Measurements from ENCODE around the gene DENND4A. TPM values are rescaled to one million over a fixed set of nuclear protein-coding genes. Genes with fewer than 3 reads are reported as not detected.
"Not testable (repeated sequence)": the region's sequence is repeated elsewhere in the genome, so short reads cannot be mapped to it uniquely, and the experiment has no call there.

DENND4A gene
- total RNA-seq, 1 experiment from 2014 or later, result 2.9 TPM

- no peak for DNase-seq
- Histone ChIP-seq H3K36me3 (replicated peaks; ENCODE audit: control insufficient read depth, insufficient read depth, low read length) (no peaks in the 10 kb centered on the region), H3K27me3 (ENCODE audit: control insufficient read depth, insufficient read depth, low read length) (no peaks in the 10 kb centered on the region), H3K4me3 (ENCODE audit: insufficient read depth, low read depth, low read length) (no peak overlapping the region)
These were observed 28.9 kb downstream of the DENND4A start for GRCh38 chr15:65762914-65763787.

GRCh38 chr15:65762399-65762798, 29.7 kb downstream of the DENND4A start:
- no peaks in the 10 kb centered on the region for H3K36me3 ChIP-seq (replicated peaks; ENCODE audit: control insufficient read depth, insufficient read depth, low read length)
- no peak for DNase-seq
- no peak overlapping the region for H3K4me3 ChIP-seq (ENCODE audit: insufficient read depth, low read depth, low read length)

GRCh38 chr15:65761210-65761926, 30.7 kb downstream of the DENND4A start:
- no peak for DNase-seq

More at GRCh38 chr15:65762399-65762798, 29.7 kb downstream of the DENND4A start:
- H3K27me3 ChIP-seq (ENCODE audit: control insufficient read depth, insufficient read depth, low read length), result no peaks in the 10 kb centered on the region

GRCh38 chr15:65759441-65759840, 32.7 kb downstream of the DENND4A start:
- Histone ChIP-seq H3K36me3 (replicated peaks; ENCODE audit: control insufficient read depth, insufficient read depth, low read length) (no peaks in the 10 kb centered on the region), H3K27me3 (ENCODE audit: control insufficient read depth, insufficient read depth, low read length) (no peaks in the 10 kb centered on the region), H3K4me3 (ENCODE audit: insufficient read depth, low read depth, low read length) (no peak overlapping the region)
- no peak for DNase-seq

More at GRCh38 chr15:65761210-65761926, 30.7 kb downstream of the DENND4A start:
- H3K36me3 ChIP-seq (replicated peaks; ENCODE audit: control insufficient read depth, insufficient read depth, low read length), result no peaks in the 10 kb centered on the region
- H3K27me3 ChIP-seq (ENCODE audit: control insufficient read depth, insufficient read depth, low read length), result no peaks in the 10 kb centered on the region
- H3K4me3 ChIP-seq (ENCODE audit: insufficient read depth, low read depth, low read length), result no peak overlapping the region

GRCh38 chr15:65758242-65758641, 33.9 kb downstream of the DENND4A start:
- Histone ChIP-seq H3K4me3 (ENCODE audit: insufficient read depth, low read depth, low read length) (no peak overlapping the region), H3K27me3 (ENCODE audit: control insufficient read depth, insufficient read depth, low read length) (no peaks in the 10 kb centered on the region)

GRCh38 chr15:65757256-65757655, 34.8 kb downstream of the DENND4A start:
- Histone ChIP-seq H3K4me3 (ENCODE audit: insufficient read depth, low read depth, low read length) (no peak overlapping the region), H3K27me3 (ENCODE audit: control insufficient read depth, insufficient read depth, low read length) (no peaks in the 10 kb centered on the region), H3K36me3 (replicated peaks; ENCODE audit: control insufficient read depth, insufficient read depth, low read length) (no peaks in the 10 kb centered on the region)
- no peak for DNase-seq

More at GRCh38 chr15:65758242-65758641, 33.9 kb downstream of the DENND4A start:
- H3K36me3 ChIP-seq (replicated peaks; ENCODE audit: control insufficient read depth, insufficient read depth, low read length), result no peaks in the 10 kb centered on the region
- DNase-seq, result no peak

- DNase-seq, result no peak
- Histone ChIP-seq H3K27me3 (ENCODE audit: control insufficient read depth, insufficient read depth, low read length) (no peaks in the 10 kb centered on the region), H3K36me3 (replicated peaks; ENCODE audit: control insufficient read depth, insufficient read depth, low read length) (no peaks in the 10 kb centered on the region), H3K4me3 (ENCODE audit: insufficient read depth, low read depth, low read length) (no peak overlapping the region)
These were observed 39.9 kb downstream of the DENND4A start for GRCh38 chr15:65752151-65752700.

- Histone ChIP-seq H3K27me3 (ENCODE audit: control insufficient read depth, insufficient read depth, low read length) (no peaks in the 10 kb centered on the region), H3K36me3 (replicated peaks; ENCODE audit: control insufficient read depth, insufficient read depth, low read length) (no peaks in the 10 kb centered on the region), H3K4me3 (ENCODE audit: insufficient read depth, low read depth, low read length) (no peak overlapping the region)
- DNase-seq, result no peak
These were observed 40.7 kb downstream of the DENND4A start for GRCh38 chr15:65751431-65751830.

GRCh38 chr15:65747265-65747664, 44.8 kb downstream of the DENND4A start:
- DNase-seq, result no peak
- H3K4me3 ChIP-seq (ENCODE audit: insufficient read depth, low read depth, low read length), result no peak overlapping the region
- H3K36me3 ChIP-seq (replicated peaks; ENCODE audit: control insufficient read depth, insufficient read depth, low read length), result no peaks in the 10 kb centered on the region
- H3K27me3 ChIP-seq (ENCODE audit: control insufficient read depth, insufficient read depth, low read length), result no peaks in the 10 kb centered on the region

GRCh38 chr15:65743637-65744252, 48.3 kb downstream of the DENND4A start:
- Histone ChIP-seq H3K4me3 (ENCODE audit: insufficient read depth, low read depth, low read length) (no peak overlapping the region), H3K27me3 (ENCODE audit: control insufficient read depth, insufficient read depth, low read length) (no peaks in the 10 kb centered on the region), H3K36me3 (replicated peaks; ENCODE audit: control insufficient read depth, insufficient read depth, low read length) (no peaks in the 10 kb centered on the region)
- no peak for DNase-seq

GRCh38 chr15:65740148-65740547, 51.9 kb downstream of the DENND4A start:
- Histone ChIP-seq H3K4me3 (ENCODE audit: insufficient read depth, low read depth, low read length) (no peak overlapping the region), H3K27me3 (ENCODE audit: control insufficient read depth, insufficient read depth, low read length) (no peaks in the 10 kb centered on the region), H3K36me3 (replicated peaks; ENCODE audit: control insufficient read depth, insufficient read depth, low read length) (no peaks in the 10 kb centered on the region)
- no peak for DNase-seq

- Histone ChIP-seq H3K4me3 (ENCODE audit: insufficient read depth, low read depth, low read length) (no peak overlapping the region), H3K27me3 (ENCODE audit: control insufficient read depth, insufficient read depth, low read length) (no peaks in the 10 kb centered on the region), H3K36me3 (replicated peaks; ENCODE audit: control insufficient read depth, insufficient read depth, low read length) (no peaks in the 10 kb centered on the region)
- no peak for DNase-seq
These were observed 53.4 kb downstream of the DENND4A start for GRCh38 chr15:65738649-65739048.

- not testable (repeated sequence) for H3K36me3 ChIP-seq (replicated peaks; ENCODE audit: control insufficient read depth, insufficient read depth, low read length); H3K4me3 ChIP-seq (ENCODE audit: insufficient read depth, low read depth, low read length); H3K27me3 ChIP-seq (ENCODE audit: control insufficient read depth, insufficient read depth, low read length); DNase-seq
These were observed 58.5 kb downstream of the DENND4A start for GRCh38 chr15:65733599-65733998.

GRCh38 chr15:65732698-65733097, 59.4 kb downstream of the DENND4A start:
- Histone ChIP-seq H3K36me3 (replicated peaks; ENCODE audit: control insufficient read depth, insufficient read depth, low read length) (no peaks in the 10 kb centered on the region), H3K27me3 (ENCODE audit: control insufficient read depth, insufficient read depth, low read length) (no peaks in the 10 kb centered on the region), H3K4me3 (ENCODE audit: insufficient read depth, low read depth, low read length) (no peak overlapping the region)
- no peak for DNase-seq
